Heart right ventricle (tissue), 16 donors: ENCODE results near the gene PPP1R27. TPM values are rescaled to one million over a fixed set of nuclear protein-coding genes. Genes with fewer than 3 reads are reported as not detected.

Experiments
- ATAC-seq, 8 donors: fragments of 200-7000 bp; cut with Tn5 transposase; one replicate each; pipeline ENCODE4 v1.9.1; 2020; ENCODE audit warnings: mild to moderate bottlenecking in 8 of 8, moderate library complexity in 8 of 8, moderate number of reproducible peaks in 1 of 8
- DNase-seq, 2 donors: peaks; one replicate each; pipeline ENCODE4 v3.0.0-alpha.2; 2020
- H3K27ac ChIP-seq, 10 donors: fragments of 200-600 bp; sonication (generic) in 2 of 10; one replicate each; pipeline versions ENCODE4 v1.5.0 to v1.8.0; 2020 to 2022; ENCODE audit warnings: mild to moderate bottlenecking in 3 of 10
- H3K27me3 ChIP-seq, 7 donors: fragments of 200-600 bp; one replicate each; pipeline ENCODE4 v1.8.0; 2021 to 2022; ENCODE audit warnings: mild to moderate bottlenecking in 2 of 7
- H3K36me3 ChIP-seq, 9 donors: fragments of 200-600 bp; sonication (generic) in 1 of 9; one replicate each; pipeline versions ENCODE4 v1.5.0 to v1.8.0; 2020 to 2022; ENCODE audit warnings: mild to moderate bottlenecking in 2 of 9
- H3K4me1 ChIP-seq, 9 donors: fragments of 200-600 bp; sonication (generic) in 1 of 9; one replicate each; pipeline versions ENCODE4 v1.5.0 to v1.8.0; 2020 to 2022; ENCODE audit warnings: mild to moderate bottlenecking in 4 of 9
- H3K4me3 ChIP-seq, 10 donors: fragments of 200-600 bp; sonication (generic) in 2 of 10; one replicate each; pipeline versions ENCODE4 v1.5.0 to v1.8.0; 2020 to 2022; ENCODE audit warnings: mild to moderate bottlenecking in 7 of 10, moderate library complexity in 2 of 10
- H3K9me3 ChIP-seq, 11 donors: fragments of 200-600 bp in 10 of 11; sonication (generic) in 2 of 11; one replicate each; pipeline versions ENCODE4 v1.5.0 to v1.8.0; 2013 to 2022; ENCODE audit warnings: mild to moderate bottlenecking in 2 of 11, control low read depth in 1 of 11, moderate library complexity in 1 of 11
- CTCF ChIP-seq, 9 donors: fragments of 200-600 bp; sonication (generic) in 2 of 9; IDR thresholded peaks; one replicate each; pipeline versions ENCODE4 v1.5.0 to v1.8.0; 2021 to 2022; ENCODE audit warnings: antibody characterized with exemption in 9 of 9, mild to moderate bottlenecking in 5 of 9, moderate library complexity in 1 of 9
- WGBS, 2 donors: extraction: QIAGEN DNeasy Blood & Tissue Kit; methylation state at CpG; one replicate each; pipeline ENCODE4 v1.1.7; 2013; ENCODE audit warnings: inconsistent platforms in 1 of 2; 5-methylcytosine and 5-hydroxymethylcytosine counted together
- intact Hi-C, 10 donors: fragments of 100-400 bp; cut with DNase I; formaldehyde crosslinking; loops; one replicate each; pipeline versions ENCODE4 v1.11.1 to v1.14.2; 2022
- polyA plus RNA-seq, 2 donors: library from polyadenylated mRNA; stranded (reverse); fragments of 200-250 nt; gene quantifications; one replicate each; pipeline ENCODE4 v1.2.3, GENCODE V29; 2013
- total RNA-seq, 10 donors: library from RNA; stranded (reverse); fragmentation: NEBNext Ultra II Directional in 3 of 10; extraction: Animal tissue kit (Norgen Biotek cat#: 25700) in 3 of 10; gene quantifications; one replicate each; pipeline versions ENCODE4 v1.2.1 to v1.2.4, GENCODE V29; 2021 to 2023
- donor health status: Arrhythmogenic right ventricular cardiomyopathy.
- donor health status: ischemic (EF 13 %, LVEDD 7.1; RV severe dilation, severe dysfunction).
- donor health status: healthy with polysubstance abuse.
- donor health status: DM: no; HTN: yes; CAD: no.
- donor health status: DM: no; HTN: no; CAD: no.
- donor health status: ischemic (EF 25% LVEDD 6.9; RV normal size, moderate dysfunction).
- donor health status: ischemic (EF 25% LVEDD 5.7; RV mildly dilated, moderate dysfunction).
- donor health status: healthy.
- donor health status: DM: yes; HTN: yes; CAD: no.
- donor health status: Ischemic cardiomyopathy.
- donor health status: ischemic (EF 35%, LVEDD 5.7; RV mildly dilated, moderate dysfunction).
- donor health status: nonischemic (EF 11% LVEDD 7.7; RV severe dilation, severe dysfunction).
- donor health status: DM: yes; HTN: yes; CAD: no.
- donor health status: PGD.
- donor health status: ischemic (EF 29% LVEDD 5.4; RV normal size, mild dysfunction).
- donor health status: nonischemic (EF 23%, LVEDD 6.1; RV moderate dilation, normal function).

PPP1R27 gene
- total and polyA plus RNA-seq, 12 donors, result 0.14 to 0.31 TPM; not detected in 10

- WGBS, 2 donors, result 81 to 84% methylated on average over 15 of the region's 15 CpGs
- intact Hi-C loops, result no loop called here
- Histone ChIP-seq H3K9me3 (no peaks in the 10 kb centered on the region), H3K36me3 (peaks cover under 1 to 22% (median 15%) of the 10 kb centered on the region in 9 donors), H3K27ac (no peak overlapping the region), H3K4me3 (no peak overlapping the region), H3K4me1 (peaks cover 0 to 21% (median 10%) of the 10 kb centered on the region in 9 donors), H3K27me3 (no peaks in the 10 kb centered on the region)
- TF ChIP-seq CTCF (IDR thresholded peaks at IDR 0.05), result no peak
- DNase-seq (no peak), ATAC-seq (no peak)
Observed at GRCh38 chr17:81839301-81839700, 4.5 kb upstream of the PPP1R27 start.

- no peaks in the 10 kb centered on the region for H3K9me3 ChIP-seq
- DNase-seq, result no peak
- no peak overlapping the region for H3K4me3 ChIP-seq
- H3K27me3 ChIP-seq, result no peaks in the 10 kb centered on the region
- H3K4me1 ChIP-seq, result peaks cover 3 to 26% (median 12%) of the 10 kb centered on the region in 9 donors
- TF ChIP-seq CTCF (IDR thresholded peaks at IDR 0.05), result no peak
- H3K36me3 ChIP-seq, result peaks cover 0 to 17% (median 10%) of the 10 kb centered on the region in 9 donors
- no peak for ATAC-seq
- H3K27ac ChIP-seq, result no peak overlapping the region
- 48 to 50% methylated on average over 17 of the region's 17 CpGs for WGBS, 2 donors
- intact Hi-C loops, result no loop called here
Observed at GRCh38 chr17:81838753-81839255, 4.0 kb upstream of the PPP1R27 start.

GRCh38 chr17:81837641-81838040 lies 2.8 kb upstream of the PPP1R27 start:
- no peak for TF ChIP-seq CTCF (IDR thresholded peaks at IDR 0.05)
- H3K4me3 ChIP-seq, result no peak overlapping the region
- H3K4me1 ChIP-seq, result peaks cover 5 to 32% (median 17%) of the 10 kb centered on the region in 9 donors
- DNase-seq, result no peak
- H3K27me3 ChIP-seq, result no peaks in the 10 kb centered on the region
- peaks cover 0 to 6% (median 0%) of the 10 kb centered on the region in 9 donors for H3K36me3 ChIP-seq
- H3K27ac ChIP-seq, result no peak overlapping the region
- no peaks in the 10 kb centered on the region for H3K9me3 ChIP-seq
- no peak for ATAC-seq
- WGBS, 2 donors, result 76 to 86% methylated on average over 9 of the region's 9 CpGs
- intact Hi-C loops, result no loop called here

- no peaks in the 10 kb centered on the region for H3K27me3 ChIP-seq
- no peak for ATAC-seq
- H3K4me3 ChIP-seq, result peak overlapping the region; percentile 60 to 94 (median 88)
- H3K27ac ChIP-seq, result peak overlapping the region in 9 of 10 donors; percentile 89 to 99 (median 94)
- WGBS, 2 donors, result 85 to 87% methylated on average over 31 of the region's 31 CpGs
- no peaks in the 10 kb centered on the region for H3K9me3 ChIP-seq
- peaks cover 12 to 37% (median 26%) of the 10 kb centered on the region in 9 donors for H3K4me1 ChIP-seq
- H3K36me3 ChIP-seq, result peaks cover 0 to 5% (median 0%) of the 10 kb centered on the region in 9 donors
- no peak for TF ChIP-seq CTCF (IDR thresholded peaks at IDR 0.05)
- no peak for DNase-seq
- intact Hi-C loops, result loop anchor here in 1 of 10 donors (5.0 kb wide), 1 partner anchor 38 kb away; the partner anchor contains the start of gene ARHGDIA
Observed at GRCh38 chr17:81833921-81834830, 674 bp downstream of the PPP1R27 start.
